GM12874 (cell line): ENCODE measurements around the gene NUCKS1.

Experiments
- CTCF ChIP-seq: IDR thresholded peaks from 2 replicates; pipeline ENCODE4 v1.5.1; 2011; ENCODE audit warnings: low read depth, mild to moderate bottlenecking, control low read depth, low read length, moderate library complexity; ENCODE audit not compliant: insufficient read depth

Gene NUCKS1

GRCh38 chr1:205787287-205787916 lies 37.4 kb upstream of the NUCKS1 start:
- TF ChIP-seq CTCF, result no peak

- TF ChIP-seq CTCF, result no peak
Measured at GRCh38 chr1:205786601-205787000, 36.6 kb upstream of the NUCKS1 start.

GRCh38 chr1:205785446-205785845 lies 35.5 kb upstream of the NUCKS1 start:
- TF ChIP-seq CTCF, result no peak

DNA sequence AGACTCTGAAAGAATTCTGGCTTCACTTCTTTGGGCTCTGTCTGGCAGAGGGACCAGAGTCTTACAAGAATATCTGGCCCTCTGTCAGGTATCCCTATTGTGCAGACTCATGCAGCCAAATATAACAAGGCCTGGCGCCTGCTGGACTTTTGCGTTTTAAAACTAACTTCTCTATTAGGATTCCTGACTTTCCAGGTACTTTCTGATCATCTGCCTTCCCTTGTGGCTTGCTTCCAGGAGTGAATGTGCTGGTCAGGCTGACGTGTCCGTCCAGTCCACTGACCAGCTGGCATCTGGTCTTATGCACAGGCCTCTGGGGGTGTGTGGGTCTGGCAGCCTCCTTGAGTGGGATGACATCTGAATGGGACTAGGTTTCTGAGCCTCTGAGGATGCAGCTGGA lies 33.9 kb upstream of the NUCKS1 start:
- no peak for TF ChIP-seq CTCF

DNA sequence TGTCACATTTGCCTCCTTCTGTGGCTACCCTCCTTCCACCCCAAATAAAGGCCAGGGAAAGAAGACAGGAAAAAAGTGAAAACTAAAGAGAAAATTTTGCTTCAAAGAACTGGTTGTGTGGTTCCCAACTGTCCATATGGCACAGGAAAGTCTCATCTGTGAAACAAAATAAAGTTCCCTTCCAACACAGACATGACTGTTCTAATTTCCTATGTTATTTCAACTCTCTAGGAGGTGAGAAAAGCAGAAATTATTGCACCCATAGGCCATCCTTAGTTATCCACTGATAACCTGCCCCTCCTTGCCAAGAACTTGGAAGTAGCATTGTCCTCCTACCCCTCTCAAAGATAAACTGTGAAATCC lies 33.4 kb upstream of the NUCKS1 start:
- TF ChIP-seq CTCF, result no peak

DNA sequence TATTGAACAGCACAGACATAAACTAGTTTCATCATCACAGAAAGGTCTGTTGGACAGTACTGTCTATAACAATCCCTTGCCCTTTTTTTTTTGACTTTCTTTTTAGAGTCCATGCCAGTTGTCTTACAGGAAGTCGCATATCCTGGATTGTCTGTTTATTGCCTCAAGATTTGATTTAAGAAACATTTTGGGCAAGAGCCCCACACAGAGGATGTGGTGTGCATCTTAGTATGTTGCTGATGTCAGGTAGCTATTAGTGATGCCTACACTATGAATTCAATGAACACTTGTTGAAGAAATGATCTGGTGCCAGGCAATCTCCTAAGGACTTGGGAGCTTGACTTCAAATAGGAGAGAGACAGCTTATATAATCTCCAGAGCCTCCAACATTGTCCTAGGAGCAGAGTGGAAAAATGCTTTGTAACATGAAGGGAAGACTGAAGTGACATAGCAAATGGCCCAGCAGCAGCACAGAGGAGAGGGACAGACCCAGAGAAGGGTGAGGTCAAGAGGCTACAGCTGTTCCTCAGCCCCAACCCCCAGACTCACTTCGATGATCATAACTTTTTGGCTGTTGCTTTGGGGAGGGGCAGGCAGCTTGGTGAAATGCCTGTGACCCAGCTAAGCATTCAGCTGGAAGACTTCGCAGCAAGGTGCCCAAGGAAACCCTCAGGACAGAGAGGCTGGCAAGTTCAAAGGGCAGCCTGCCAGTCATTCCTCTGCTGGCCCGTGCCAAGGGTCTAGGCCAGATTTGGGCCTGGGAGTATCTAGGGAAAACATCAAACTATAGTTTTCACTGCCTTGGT lies 32.8 kb upstream of the NUCKS1 start:
- TF ChIP-seq CTCF, result no peak

- no peak for TF ChIP-seq CTCF
Measured at GRCh38 chr1:205780335-205780734, 30.4 kb upstream of the NUCKS1 start.
